Measurements from ENCODE around the gene TOM1.

Gene TOM1

DNA sequence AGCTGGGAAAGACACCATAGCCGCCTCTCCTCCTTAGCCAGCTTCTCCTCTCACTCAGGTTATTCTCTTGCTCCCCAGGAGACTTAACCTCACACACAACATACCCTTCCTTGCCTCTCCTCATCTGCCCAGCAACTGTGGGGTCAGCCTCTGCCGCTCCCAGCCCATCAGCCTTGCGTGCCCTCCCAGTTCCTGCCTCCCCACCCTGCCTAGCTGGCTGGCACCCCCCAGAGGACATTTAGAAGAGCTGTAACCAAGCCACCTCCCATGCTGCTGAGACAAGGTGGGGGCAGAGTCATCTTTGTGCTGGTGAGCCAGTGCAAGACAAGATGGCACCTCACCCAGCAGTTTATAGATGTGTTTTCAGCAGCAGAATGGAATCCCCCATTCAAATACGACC is 38.2 kb downstream of the TOM1 start:
- no peak for FAIRE-seq
- no peak for TF ChIP-seq POLR2A (IDR thresholded peaks at IDR 0.05; ENCODE audit: low read depth, low read length)
- no peak for DNase-seq (ENCODE audit: insufficient read length, low spot score)

- no peak for TF ChIP-seq POLR2A (IDR thresholded peaks at IDR 0.05; ENCODE audit: low read depth, low read length)
- FAIRE-seq: no peak
- no peak for DNase-seq (ENCODE audit: insufficient read length, low spot score)
Observed at GRCh38 chr22:35341090-35341874, 41.6 kb downstream of the TOM1 start.

GRCh38 chr22:35342390-35342789 is 42.7 kb downstream of the TOM1 start:
- TF ChIP-seq POLR2A (IDR thresholded peaks at IDR 0.05; ENCODE audit: low read depth, low read length): no peak
- DNase-seq (ENCODE audit: insufficient read length, low spot score): no peak
- no peak for FAIRE-seq

- no peak for FAIRE-seq
- no peak for DNase-seq (ENCODE audit: insufficient read length, low spot score)
- TF ChIP-seq POLR2A (IDR thresholded peaks at IDR 0.05; ENCODE audit: low read depth, low read length): no peak
Observed at GRCh38 chr22:35343664-35344550, 44.2 kb downstream of the TOM1 start.

- no peak for FAIRE-seq
- DNase-seq (ENCODE audit: insufficient read length, low spot score): no peak
- no peak for TF ChIP-seq POLR2A (IDR thresholded peaks at IDR 0.05; ENCODE audit: low read depth, low read length)
Observed at GRCh38 chr22:35344956-35345690, 45.4 kb downstream of the TOM1 start.

DNA sequence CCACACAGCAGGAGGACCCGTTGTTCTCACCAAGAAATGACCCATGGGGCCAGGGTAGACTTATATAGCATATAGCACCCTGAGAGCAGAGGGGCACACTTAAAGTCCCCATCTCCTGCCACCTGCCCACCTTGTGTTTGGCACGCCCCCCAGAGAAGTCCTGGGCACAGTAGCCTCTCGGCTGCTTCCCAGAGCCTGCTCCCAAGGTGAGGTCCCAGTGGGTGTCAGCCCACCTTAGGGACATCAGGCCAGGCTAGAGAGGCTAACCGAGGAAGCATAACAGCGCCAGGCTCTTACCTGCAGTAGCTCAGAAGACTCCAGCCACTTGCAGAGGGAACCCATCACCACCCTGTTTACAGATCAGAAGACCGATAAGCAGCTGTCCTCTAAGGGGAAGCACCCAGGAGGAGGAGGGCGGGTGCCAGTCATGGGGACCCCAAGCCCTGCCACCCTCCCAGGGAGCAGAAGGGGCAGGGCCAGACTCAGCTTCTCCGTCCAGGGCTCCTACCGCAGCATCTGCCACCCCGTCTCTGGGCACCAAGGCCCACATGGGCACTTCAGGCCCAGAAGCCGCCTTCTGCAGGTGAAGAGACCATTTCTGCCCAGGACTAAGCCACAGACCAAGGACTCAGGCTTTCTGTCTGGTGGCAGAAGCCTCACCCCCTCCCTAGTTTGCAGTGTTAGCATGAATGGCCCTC is 46.3 kb downstream of the TOM1 start:
- FAIRE-seq: no peak
- no peak for DNase-seq (ENCODE audit: insufficient read length, low spot score)
- TF ChIP-seq POLR2A (IDR thresholded peaks at IDR 0.05; ENCODE audit: low read depth, low read length): no peak

GRCh38 chr22:35346596-35347220 is 47.0 kb downstream of the TOM1 start:
- FAIRE-seq (no peak), DNase-seq (ENCODE audit: insufficient read length, low spot score) (no peak)
- no peak for TF ChIP-seq POLR2A (IDR thresholded peaks at IDR 0.05; ENCODE audit: low read depth, low read length)

DNA sequence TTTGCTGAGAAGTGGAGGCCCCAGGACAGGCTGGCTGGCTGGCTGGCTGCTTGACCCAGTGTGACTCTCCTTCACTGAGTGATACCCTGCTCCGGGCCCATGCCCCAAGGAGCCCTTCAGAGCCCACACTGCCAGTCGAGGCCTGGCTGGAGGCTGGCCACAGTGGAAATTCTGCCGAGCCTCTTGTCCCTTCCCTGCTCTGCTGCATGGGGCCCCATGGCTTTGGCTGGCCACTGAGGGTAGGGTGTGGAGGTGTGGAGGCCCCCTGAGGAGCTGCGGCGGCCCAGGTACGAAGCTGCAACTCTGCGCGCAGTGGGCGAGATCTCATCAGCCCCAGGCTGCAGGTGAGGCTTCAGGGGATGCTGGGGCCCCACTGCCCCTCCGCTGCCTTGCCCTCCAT is 47.8 kb downstream of the TOM1 start:
- TF ChIP-seq POLR2A (IDR thresholded peaks at IDR 0.05; ENCODE audit: low read depth, low read length): no peak
- no peak for FAIRE-seq
- no peak for DNase-seq (ENCODE audit: insufficient read length, low spot score)

DNA sequence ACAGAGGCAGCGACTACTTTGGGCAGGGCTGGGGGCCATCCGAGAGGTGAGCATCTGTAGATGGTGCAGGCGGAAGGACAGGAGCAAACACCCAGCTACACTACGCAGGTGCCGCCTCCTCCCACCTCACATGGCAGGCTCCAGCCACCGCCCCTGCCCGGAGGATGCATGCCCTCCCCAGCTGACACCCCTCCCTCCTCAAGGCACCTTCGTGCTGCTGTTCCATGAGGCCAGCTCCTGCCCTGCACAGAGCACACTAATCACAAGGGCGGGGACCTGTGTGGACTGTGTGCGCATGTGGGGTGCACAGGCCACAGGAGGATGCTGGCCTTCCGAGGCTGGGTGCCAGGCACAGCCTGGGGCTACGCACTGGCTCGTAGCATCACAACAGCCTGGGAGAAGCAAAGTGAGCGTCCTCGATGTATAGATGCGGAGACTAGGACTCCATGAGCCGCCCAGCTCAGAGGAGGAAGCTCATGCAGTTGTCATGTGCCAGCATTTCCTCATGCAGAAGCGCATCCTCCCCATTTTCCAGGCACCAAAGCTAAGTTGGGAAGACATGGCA is 48.4 kb downstream of the TOM1 start:
- FAIRE-seq: no peak
- no peak for TF ChIP-seq POLR2A (IDR thresholded peaks at IDR 0.05; ENCODE audit: low read depth, low read length)
- DNase-seq (ENCODE audit: insufficient read length, low spot score): no peak

- FAIRE-seq (no peak), DNase-seq (ENCODE audit: insufficient read length, low spot score) (no peak)
- no peak for TF ChIP-seq POLR2A (IDR thresholded peaks at IDR 0.05; ENCODE audit: low read depth, low read length)
Observed at GRCh38 chr22:35348703-35349102, 49.0 kb downstream of the TOM1 start.

- no peak for DNase-seq (ENCODE audit: insufficient read length, low spot score)
- no peak for TF ChIP-seq POLR2A (IDR thresholded peaks at IDR 0.05; ENCODE audit: low read depth, low read length)
- no peak for FAIRE-seq
Observed at GRCh38 chr22:35349368-35349703, 49.6 kb downstream of the TOM1 start.

- no peak for DNase-seq (ENCODE audit: insufficient read length, low spot score)
- FAIRE-seq: no peak
- TF ChIP-seq POLR2A (IDR thresholded peaks at IDR 0.05; ENCODE audit: low read depth, low read length): no peak
Observed at GRCh38 chr22:35349704-35350538, 50.2 kb downstream of the TOM1 start.

Measured in H54 (cell line).